K562 (cell line): ENCODE data around the gene ZNF581.

ENCODE experiments used
- ELK1 ChIP-seq: sonication (generic); formaldehyde crosslinking; IDR thresholded peaks from 2 replicates; pipeline ENCODE4 v1.8.1; 2022; ENCODE audit warnings: missing genetic modification reagents
- KAT2B ChIP-seq: IDR thresholded peaks from one replicate; pipeline ENCODE4 v1.6.1; 2012; ENCODE audit warnings: low read depth, mild to moderate bottlenecking, control low read depth, inconsistent platforms, low read length, moderate library complexity
- MNT ChIP-seq, 2 experiments: fragments of 450-650 bp; conservative IDR thresholded peaks; 2 replicates each; pipeline ENCODE4 v1.6.1; 2017; ENCODE audit warnings: mild to moderate bottlenecking in 2 of 2, moderate library complexity in 2 of 2
- POLR2A ChIP-seq: fragments of 450-650 bp; conservative IDR thresholded peaks from 2 replicates; pipeline ENCODE4 v1.6.1; 2016
- ZBTB7A ChIP-seq: IDR thresholded peaks from 2 replicates; pipeline ENCODE4 v1.6.1; 2011; ENCODE audit warnings: low read depth, mild to moderate bottlenecking, low read length, moderate library complexity, borderline replicate concordance; ENCODE audit not compliant: control insufficient read depth
- TF ChIP-seq, protein P1 (sequence below): sonication (generic); formaldehyde crosslinking; IDR thresholded peaks from 2 replicates; pipeline ENCODE4 v1.9.0; 2022; ENCODE audit warnings: mild to moderate bottlenecking, missing genetic modification reagents

DNA sequence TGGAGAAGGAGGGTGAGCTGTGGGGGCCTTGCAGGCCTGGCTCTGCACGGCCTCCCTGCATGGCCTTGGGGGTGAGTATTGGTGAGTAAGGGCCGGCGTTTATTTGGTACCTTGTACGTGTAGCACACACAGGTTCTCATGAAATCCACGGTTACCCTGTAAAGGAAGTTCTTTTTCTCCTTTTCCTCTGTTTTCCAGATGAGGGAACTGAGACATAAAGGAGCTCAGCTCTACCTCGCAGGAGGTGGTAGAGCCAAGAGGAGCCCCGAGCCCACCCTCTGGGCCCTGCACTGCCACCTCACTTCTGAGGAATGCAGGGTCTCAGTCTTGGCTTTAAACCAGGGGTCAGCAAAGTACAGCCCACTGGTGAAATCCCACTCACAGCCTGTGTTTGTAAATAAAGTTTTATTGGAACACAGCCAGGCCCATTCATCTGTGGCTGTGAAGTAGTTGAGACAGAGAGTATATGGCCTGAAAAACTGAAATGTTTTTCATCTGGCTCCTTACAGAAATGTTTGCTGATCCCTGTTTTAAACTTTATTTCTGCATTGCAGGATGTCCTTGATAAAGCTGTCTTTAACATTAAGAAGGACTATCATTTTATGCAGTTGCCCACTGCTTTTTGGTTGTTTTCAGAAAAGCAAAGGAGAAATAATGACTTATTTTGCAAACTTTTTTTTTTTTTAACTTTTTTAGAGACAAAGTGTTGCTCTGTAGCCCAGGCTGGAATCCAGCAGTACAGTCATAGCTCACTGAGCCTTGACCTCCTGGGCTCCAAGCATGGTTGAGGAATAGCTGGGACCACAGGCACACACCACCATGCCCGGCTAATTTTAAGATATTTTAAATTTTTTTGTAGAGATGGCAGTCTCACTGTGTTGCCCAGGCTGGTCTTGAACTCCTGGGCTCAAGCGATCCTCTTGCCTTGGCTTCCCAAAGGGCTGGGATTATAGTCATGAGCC, 38.0 kb downstream of the ZNF581 start:
- TF ChIP-seq KAT2B (no peak), ELK1 (no peak), POLR2A (no peak), MNT (conservative IDR thresholded peaks at IDR 0.05) (no peak), ZBTB7A (no peak)
- TF ChIP-seq, protein P1, sequence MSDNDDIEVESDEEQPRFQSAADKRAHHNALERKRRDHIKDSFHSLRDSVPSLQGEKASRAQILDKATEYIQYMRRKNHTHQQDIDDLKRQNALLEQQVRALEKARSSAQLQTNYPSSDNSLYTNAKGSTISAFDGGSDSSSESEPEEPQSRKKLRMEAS, result no peak
